Nucleus accumbens (tissue), 56 donors: ENCODE data around the gene GLIS1.

ENCODE experiments used
- DNase-seq, 56 donors: peaks; one replicate each; lab custom pipeline; 2025; lab: John Stamatoyannopoulos, UW

The GLIS1 gene

GRCh38 chr1:53543778-53544695 lies 194.9 kb downstream of the GLIS1 start:
- no peak for DNase-seq

GRCh38 chr1:53543130-53543777 lies 195.7 kb downstream of the GLIS1 start:
- no peak for DNase-seq

- no peak for DNase-seq
Measured at GRCh38 chr1:53542551-53542950, 196.4 kb downstream of the GLIS1 start.

- DNase-seq, result no peak
Measured at GRCh38 chr1:53541761-53542550, 197.0 kb downstream of the GLIS1 start.

GRCh38 chr1:53541263-53541625 lies 197.7 kb downstream of the GLIS1 start:
- no peak for DNase-seq

- DNase-seq, result no peak
Measured at GRCh38 chr1:53540604-53541262, 198.2 kb downstream of the GLIS1 start.

- DNase-seq, result no peak
Measured at GRCh38 chr1:53539711-53540603, 199.0 kb downstream of the GLIS1 start.

- DNase-seq, result no peak
Measured at GRCh38 chr1:53539226-53539625, 199.7 kb downstream of the GLIS1 start.

- no peak for DNase-seq
Measured at GRCh38 chr1:53536606-53537005, 202.4 kb downstream of the GLIS1 start.

GRCh38 chr1:53535846-53536245 lies 203.1 kb downstream of the GLIS1 start:
- no peak for DNase-seq

- no peak for DNase-seq
Measured at GRCh38 chr1:53535226-53535625, 203.7 kb downstream of the GLIS1 start.

- DNase-seq, result no peak
Measured at GRCh38 chr1:53532912-53533311, 206.1 kb downstream of the GLIS1 start.

GRCh38 chr1:53532377-53532776 lies 206.6 kb downstream of the GLIS1 start:
- no peak for DNase-seq

GRCh38 chr1:53530550-53530949 lies 208.4 kb downstream of the GLIS1 start:
- no peak for DNase-seq

GRCh38 chr1:53529555-53529954 lies 209.4 kb downstream of the GLIS1 start:
- DNase-seq, result no peak

- DNase-seq, result no peak
Measured at GRCh38 chr1:53527368-53527767, 211.6 kb downstream of the GLIS1 start.

GRCh38 chr1:53526451-53527101 lies 212.4 kb downstream of the GLIS1 start:
- DNase-seq, result no peak

GRCh38 chr1:53525595-53525994 lies 213.4 kb downstream of the GLIS1 start:
- DNase-seq, result no peak
